Memory B cell (primary cell): Measurements from ENCODE around the gene RAPGEF2.
"Not testable (repeated sequence)": the region's sequence is repeated elsewhere in the genome, so short reads cannot be mapped to it uniquely, and the experiment has no call there.

Source experiments
- ATAC-seq: fragments of 150-1000 bp; cut with Tn5 transposase; 2 replicates; pipeline ENCODE4 v1.10.0; 2021; ENCODE audit warnings: low read depth, mild to moderate bottlenecking, moderate library complexity
- DNase-seq, 2 donors: peaks; one replicate each; pipeline ENCODE4 v3.0.0; 2022; ENCODE audit warnings: low spot score in 2 of 2
- H3K27ac Mint-ChIP-seq: one replicate; pipeline ENCODE4 v1.8.0; 2022; ENCODE audit warnings: mild to moderate bottlenecking, moderate library complexity, mixed read lengths
- H3K27me3 Mint-ChIP-seq: one replicate; pipeline ENCODE4 v1.8.0; 2022; ENCODE audit warnings: mixed read lengths
- H3K36me3 Mint-ChIP-seq: one replicate; pipeline ENCODE4 v1.8.0; 2022; ENCODE audit warnings: mild to moderate bottlenecking, mixed read lengths
- H3K4me1 Mint-ChIP-seq: one replicate; pipeline ENCODE4 v1.8.0; 2022; ENCODE audit warnings: mixed read lengths
- H3K4me3 Mint-ChIP-seq: one replicate; pipeline ENCODE4 v1.8.0; 2022; ENCODE audit warnings: mild to moderate bottlenecking, moderate library complexity, mixed read lengths
- H3K9me3 Mint-ChIP-seq: one replicate; pipeline ENCODE4 v1.8.0; 2022; ENCODE audit warnings: mixed read lengths

Gene RAPGEF2

GRCh38 chr4:159107203-159107925, 4.5 kb downstream of the RAPGEF2 start:
- Mint-ChIP-seq H3K4me3 (no peak overlapping the region), H3K4me1 (peaks cover 29% of the 10 kb centered on the region), H3K27ac (no peak overlapping the region), H3K27me3 (no peaks in the 10 kb centered on the region), H3K36me3 (peaks cover 2% of the 10 kb centered on the region), H3K9me3 (no peaks in the 10 kb centered on the region)
- ATAC-seq (no peak), DNase-seq (no peak)

GRCh38 chr4:159108124-159108523, 5.2 kb downstream of the RAPGEF2 start:
- peaks cover 2% of the 10 kb centered on the region for H3K36me3 Mint-ChIP-seq
- H3K4me3 Mint-ChIP-seq = no peak overlapping the region
- no peak for DNase-seq
- H3K4me1 Mint-ChIP-seq = peaks cover 29% of the 10 kb centered on the region
- no peak for ATAC-seq
- no peaks in the 10 kb centered on the region for H3K9me3 Mint-ChIP-seq
- no peak overlapping the region for H3K27ac Mint-ChIP-seq
- H3K27me3 Mint-ChIP-seq = no peaks in the 10 kb centered on the region

- peaks cover 6% of the 10 kb centered on the region for H3K36me3 Mint-ChIP-seq
- H3K4me3 Mint-ChIP-seq = no peak overlapping the region
- no peak overlapping the region for H3K27ac Mint-ChIP-seq
- ATAC-seq (no peak), DNase-seq (no peak)
- H3K27me3 Mint-ChIP-seq = no peaks in the 10 kb centered on the region
- peaks cover 3% of the 10 kb centered on the region for H3K9me3 Mint-ChIP-seq
- H3K4me1 Mint-ChIP-seq = peaks cover 16% of the 10 kb centered on the region
Observed at GRCh38 chr4:159110961-159111360, 8.1 kb downstream of the RAPGEF2 start.

- peaks cover 17% of the 10 kb centered on the region for H3K4me1 Mint-ChIP-seq
- peaks cover 6% of the 10 kb centered on the region for H3K36me3 Mint-ChIP-seq
- ATAC-seq (no peak), DNase-seq (no peak)
- no peak overlapping the region for H3K27ac Mint-ChIP-seq
- H3K4me3 Mint-ChIP-seq = no peak overlapping the region
- peaks cover 3% of the 10 kb centered on the region for H3K9me3 Mint-ChIP-seq
- no peaks in the 10 kb centered on the region for H3K27me3 Mint-ChIP-seq
Observed at GRCh38 chr4:159111416-159111815, 8.5 kb downstream of the RAPGEF2 start.

GRCh38 chr4:159113366-159113765, 10.5 kb downstream of the RAPGEF2 start:
- DNase-seq, H3K9me3 Mint-ChIP-seq, ATAC-seq, H3K4me3 Mint-ChIP-seq, H3K27me3 Mint-ChIP-seq, H3K27ac Mint-ChIP-seq, H3K36me3 Mint-ChIP-seq: not testable (repeated sequence)
- peaks cover 20% of the 10 kb centered on the region for H3K4me1 Mint-ChIP-seq

- ATAC-seq, H3K9me3 Mint-ChIP-seq, H3K4me3 Mint-ChIP-seq, H3K36me3 Mint-ChIP-seq, H3K27me3 Mint-ChIP-seq, H3K27ac Mint-ChIP-seq, DNase-seq: not testable (repeated sequence)
- peaks cover 15% of the 10 kb centered on the region for H3K4me1 Mint-ChIP-seq
Observed at GRCh38 chr4:159116098-159116497, 13.2 kb downstream of the RAPGEF2 start.

GRCh38 chr4:159116693-159117092, 13.8 kb downstream of the RAPGEF2 start:
- Mint-ChIP-seq H3K4me1 (peaks cover 17% of the 10 kb centered on the region), H3K27ac (peak overlapping the region; percentile 41)
- not testable (repeated sequence) for H3K4me3 Mint-ChIP-seq, H3K9me3 Mint-ChIP-seq, DNase-seq, H3K36me3 Mint-ChIP-seq, ATAC-seq, H3K27me3 Mint-ChIP-seq

GRCh38 chr4:159117564-159117963, 14.7 kb downstream of the RAPGEF2 start:
- Mint-ChIP-seq H3K27ac (no peak overlapping the region), H3K9me3 (peaks cover 3% of the 10 kb centered on the region), H3K27me3 (peaks cover 1% of the 10 kb centered on the region), H3K4me1 (peaks cover 17% of the 10 kb centered on the region), H3K4me3 (no peak overlapping the region), H3K36me3 (peaks cover 5% of the 10 kb centered on the region)
- no peak for DNase-seq
- ATAC-seq = no peak

- Mint-ChIP-seq H3K4me3 (no peak overlapping the region), H3K27ac (no peak overlapping the region), H3K27me3 (peaks cover 1% of the 10 kb centered on the region), H3K4me1 (peaks cover 17% of the 10 kb centered on the region), H3K9me3 (peaks cover 3% of the 10 kb centered on the region), H3K36me3 (peaks cover 5% of the 10 kb centered on the region)
- DNase-seq = no peak
- peak; percentile 54 for ATAC-seq
Observed at GRCh38 chr4:159117968-159118367, 15.1 kb downstream of the RAPGEF2 start.

GRCh38 chr4:159121371-159121770, 18.5 kb downstream of the RAPGEF2 start:
- no peak for DNase-seq
- Mint-ChIP-seq H3K4me3 (no peak overlapping the region), H3K36me3 (peaks cover 3% of the 10 kb centered on the region), H3K9me3 (no peaks in the 10 kb centered on the region), H3K27me3 (peaks cover 1% of the 10 kb centered on the region), H3K4me1 (peaks cover 14% of the 10 kb centered on the region), H3K27ac (no peak overlapping the region)
- ATAC-seq = no peak

- H3K4me3 Mint-ChIP-seq = no peak overlapping the region
- ATAC-seq (no peak), DNase-seq (no peak)
- no peak overlapping the region for H3K27ac Mint-ChIP-seq
- H3K4me1 Mint-ChIP-seq = peaks cover 9% of the 10 kb centered on the region
- no peaks in the 10 kb centered on the region for H3K9me3 Mint-ChIP-seq
- H3K27me3 Mint-ChIP-seq = no peaks in the 10 kb centered on the region
- peaks cover 3% of the 10 kb centered on the region for H3K36me3 Mint-ChIP-seq
Observed at GRCh38 chr4:159126716-159127115, 23.8 kb downstream of the RAPGEF2 start.

GRCh38 chr4:159127745-159128518, 25.1 kb downstream of the RAPGEF2 start:
- peaks cover 3% of the 10 kb centered on the region for H3K36me3 Mint-ChIP-seq
- no peaks in the 10 kb centered on the region for H3K9me3 Mint-ChIP-seq
- H3K4me1 Mint-ChIP-seq = peaks cover 9% of the 10 kb centered on the region
- no peak for DNase-seq
- H3K27ac Mint-ChIP-seq = no peak overlapping the region
- H3K27me3 Mint-ChIP-seq = no peaks in the 10 kb centered on the region
- H3K4me3 Mint-ChIP-seq = no peak overlapping the region
- no peak for ATAC-seq

GRCh38 chr4:159129814-159130550, 27.1 kb downstream of the RAPGEF2 start:
- DNase-seq (no peak), ATAC-seq (no peak)
- Mint-ChIP-seq H3K36me3 (peaks cover 2% of the 10 kb centered on the region), H3K4me3 (no peak overlapping the region), H3K4me1 (peaks cover 14% of the 10 kb centered on the region), H3K27me3 (no peaks in the 10 kb centered on the region), H3K27ac (no peak overlapping the region), H3K9me3 (no peaks in the 10 kb centered on the region)

- Mint-ChIP-seq H3K9me3 (no peaks in the 10 kb centered on the region), H3K4me3 (no peak overlapping the region), H3K27me3 (no peaks in the 10 kb centered on the region), H3K36me3 (peaks cover 1% of the 10 kb centered on the region), H3K27ac (no peak overlapping the region), H3K4me1 (peaks cover 16% of the 10 kb centered on the region)
- DNase-seq (no peak), ATAC-seq (no peak)
Observed at GRCh38 chr4:159131564-159131963, 28.7 kb downstream of the RAPGEF2 start.
